ENCODE measurements around the gene C9orf40.

Gene C9orf40

DNA sequence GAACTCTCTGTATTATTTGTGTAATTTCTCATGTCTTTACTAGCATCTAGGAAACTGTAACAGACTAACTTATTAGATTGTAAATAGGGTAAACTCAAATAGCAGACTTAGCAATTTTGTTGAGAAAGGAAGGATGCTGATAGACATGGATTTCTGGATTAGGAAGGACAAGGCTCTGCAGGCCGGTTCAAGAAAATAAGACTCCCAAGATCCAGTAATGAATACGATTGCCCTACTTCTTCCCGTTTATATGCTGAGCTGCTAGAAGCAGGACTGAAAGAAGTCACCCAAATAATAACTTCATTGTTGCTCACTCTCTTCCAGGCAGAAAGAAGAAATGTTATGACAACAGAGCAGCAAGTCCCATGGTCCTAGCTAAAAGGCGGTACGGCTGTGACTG lies 22.8 kb upstream of the C9orf40 start:
- TF ChIP-seq, protein P1, sequence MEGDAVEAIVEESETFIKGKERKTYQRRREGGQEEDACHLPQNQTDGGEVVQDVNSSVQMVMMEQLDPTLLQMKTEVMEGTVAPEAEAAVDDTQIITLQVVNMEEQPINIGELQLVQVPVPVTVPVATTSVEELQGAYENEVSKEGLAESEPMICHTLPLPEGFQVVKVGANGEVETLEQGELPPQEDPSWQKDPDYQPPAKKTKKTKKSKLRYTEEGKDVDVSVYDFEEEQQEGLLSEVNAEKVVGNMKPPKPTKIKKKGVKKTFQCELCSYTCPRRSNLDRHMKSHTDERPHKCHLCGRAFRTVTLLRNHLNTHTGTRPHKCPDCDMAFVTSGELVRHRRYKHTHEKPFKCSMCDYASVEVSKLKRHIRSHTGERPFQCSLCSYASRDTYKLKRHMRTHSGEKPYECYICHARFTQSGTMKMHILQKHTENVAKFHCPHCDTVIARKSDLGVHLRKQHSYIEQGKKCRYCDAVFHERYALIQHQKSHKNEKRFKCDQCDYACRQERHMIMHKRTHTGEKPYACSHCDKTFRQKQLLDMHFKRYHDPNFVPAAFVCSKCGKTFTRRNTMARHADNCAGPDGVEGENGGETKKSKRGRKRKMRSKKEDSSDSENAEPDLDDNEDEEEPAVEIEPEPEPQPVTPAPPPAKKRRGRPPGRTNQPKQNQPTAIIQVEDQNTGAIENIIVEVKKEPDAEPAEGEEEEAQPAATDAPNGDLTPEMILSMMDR (IDR thresholded peaks at IDR 0.05) = no peak

DNA sequence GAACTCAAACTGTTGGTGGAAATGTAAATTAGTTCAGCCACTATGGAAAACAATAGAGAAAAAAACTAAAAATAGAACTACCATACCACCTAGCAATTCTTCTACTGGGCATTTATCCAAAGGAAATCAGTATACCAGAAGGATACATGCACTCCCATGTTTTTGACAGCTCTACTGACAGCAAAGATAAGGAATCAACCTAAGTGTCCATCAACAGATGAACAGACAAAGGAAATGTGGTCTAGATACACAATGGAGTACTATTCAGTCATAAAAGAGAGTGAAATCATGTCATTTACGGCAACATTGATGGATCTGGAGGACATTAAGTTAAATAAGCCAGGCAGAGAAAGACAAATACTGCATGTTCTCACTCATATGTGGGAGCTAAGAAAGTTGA lies 21.8 kb upstream of the C9orf40 start:
- TF ChIP-seq, protein P1 (IDR thresholded peaks at IDR 0.05) = no peak

DNA sequence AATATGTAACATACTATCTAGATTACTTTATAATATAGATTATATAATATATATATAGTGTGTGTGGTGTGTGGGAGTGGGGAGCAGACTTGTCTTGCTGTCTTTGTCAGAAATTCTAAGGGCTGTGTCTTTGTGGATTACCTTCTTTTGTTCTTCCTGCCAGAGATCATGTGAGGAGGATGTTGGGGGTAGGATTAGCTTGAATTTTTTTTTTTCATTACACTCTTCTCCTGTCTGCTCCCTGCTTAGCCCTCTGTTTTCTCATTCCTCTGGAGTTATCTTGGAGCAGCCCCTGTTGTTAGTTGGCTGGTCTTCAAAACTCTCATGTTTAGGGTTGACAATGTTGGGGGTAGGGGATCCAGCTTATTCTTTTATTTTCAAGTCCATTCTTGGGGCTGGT lies 21.0 kb upstream of the C9orf40 start:
- TF ChIP-seq, protein P1 (IDR thresholded peaks at IDR 0.05) = no peak

DNA sequence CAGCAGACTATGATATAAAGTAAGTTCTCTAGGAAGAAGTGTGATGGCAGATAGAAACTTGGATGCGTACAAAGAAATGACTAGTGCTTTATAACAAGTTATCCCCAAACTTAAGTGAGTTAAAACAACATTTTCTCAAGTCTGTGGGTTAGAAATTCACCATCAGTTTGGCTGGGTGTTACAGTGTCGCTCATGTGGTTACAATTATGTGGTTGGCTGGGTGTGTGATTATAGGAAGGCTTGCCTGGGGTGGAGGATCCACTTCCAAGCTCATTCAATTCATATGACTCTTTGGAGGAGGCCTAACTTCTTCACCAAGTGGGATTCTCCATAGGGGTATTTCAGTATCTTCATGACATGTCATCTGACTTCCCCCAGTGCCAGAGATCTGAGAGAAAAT lies 10.3 kb upstream of the C9orf40 start:
- TF ChIP-seq, protein P1 (IDR thresholded peaks at IDR 0.05) = no peak

DNA sequence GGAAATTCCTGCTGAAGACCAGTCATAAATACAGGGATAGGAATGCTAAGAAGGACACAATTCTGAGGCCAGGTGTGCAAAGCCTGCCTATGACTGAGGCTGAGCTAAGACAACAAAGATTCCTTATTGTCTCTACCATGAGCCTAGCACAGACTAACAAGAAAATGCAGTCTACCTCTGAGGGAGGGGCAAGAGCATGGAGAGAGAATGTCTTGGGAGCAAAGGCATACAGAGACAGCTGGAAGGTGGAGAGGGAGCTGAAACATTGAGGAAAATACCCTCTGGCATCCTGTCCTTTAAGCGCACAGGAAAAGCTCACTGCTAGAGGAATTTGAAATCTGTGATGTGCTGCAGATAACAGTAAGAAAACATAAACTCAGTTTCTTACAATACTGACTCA lies 8.8 kb upstream of the C9orf40 start:
- TF ChIP-seq, protein P1 (IDR thresholded peaks at IDR 0.05) = no peak

DNA sequence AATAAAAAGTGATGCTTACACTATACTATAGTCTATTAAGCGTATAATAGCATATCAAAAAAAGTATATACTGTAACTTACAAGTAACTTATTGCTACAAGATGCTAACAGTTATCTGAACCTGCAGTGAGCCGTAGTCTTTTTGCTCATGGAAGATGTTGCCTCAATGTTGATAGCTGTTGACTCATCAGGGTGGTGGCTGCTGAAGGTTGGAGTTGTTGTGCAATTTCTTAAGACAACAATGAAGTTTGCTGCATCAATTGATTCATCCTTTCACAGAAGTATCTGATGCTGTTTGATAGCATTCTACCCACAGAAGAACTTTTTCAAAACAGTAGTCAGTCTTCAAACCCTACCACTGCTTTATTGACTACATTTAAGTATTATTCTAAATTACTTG lies 7.8 kb upstream of the C9orf40 start:
- TF ChIP-seq, protein P1 (IDR thresholded peaks at IDR 0.05) = no peak

DNA sequence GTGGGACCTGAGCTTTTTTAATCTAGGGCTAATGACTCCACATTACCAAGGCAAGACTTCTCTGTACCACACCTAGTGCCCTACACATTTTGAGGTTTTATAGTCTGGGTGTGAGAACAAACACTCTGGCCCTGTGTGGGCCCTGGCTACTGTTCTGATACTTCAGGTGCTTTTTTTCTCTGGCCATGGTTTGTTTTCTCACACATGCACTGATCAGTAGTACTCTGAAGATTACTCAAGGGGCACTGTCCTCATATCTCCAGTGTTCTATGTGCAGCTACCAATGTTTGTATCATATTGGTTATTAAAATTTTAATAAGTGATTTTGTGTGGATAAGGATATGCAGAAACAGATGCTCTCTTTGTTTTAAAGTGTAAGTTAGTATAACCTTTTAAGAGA lies 5.9 kb upstream of the C9orf40 start:
- TF ChIP-seq, protein P1 (IDR thresholded peaks at IDR 0.05) = no peak

DNA sequence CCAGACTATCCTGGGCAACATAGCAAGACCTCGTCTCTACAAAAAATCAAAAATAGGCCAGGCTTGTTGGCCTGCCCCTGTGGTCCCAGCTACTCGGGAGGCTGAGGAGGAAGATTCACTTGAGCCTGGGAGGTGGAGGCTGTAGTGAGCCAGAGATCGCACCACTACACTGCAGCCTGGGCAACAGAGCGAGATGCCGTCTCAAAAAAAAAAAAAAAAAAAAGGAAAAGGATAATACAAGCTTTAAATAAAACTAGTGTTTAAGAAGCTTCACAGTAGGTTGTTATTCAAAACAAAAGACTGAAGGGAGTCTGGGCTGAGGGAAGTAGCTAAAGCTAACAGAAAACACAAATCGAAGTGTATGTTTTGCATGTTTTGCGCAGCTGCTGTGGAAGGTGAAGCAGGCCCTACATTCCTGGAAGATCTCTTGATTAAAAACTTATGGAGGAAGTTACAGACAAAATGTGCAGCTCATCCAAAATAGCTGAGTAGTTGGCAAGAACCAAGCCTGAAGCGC lies 581 bp upstream of the C9orf40 start:
- TF ChIP-seq, protein P1 (IDR thresholded peaks at IDR 0.05) = no peak

Measured in LNCAP (cell line).